Stimulated activated CD8-positive, alpha-beta memory T cell treated with anti-CD3 and anti-CD28 coated beads, Interleukin-7, amount 100 ng/mL, for 1 hour (primary cell): Measurements from ENCODE around the gene RAPGEF4.
"Not testable (repeated sequence)": the region's sequence is repeated elsewhere in the genome, so short reads cannot be mapped to it uniquely, and the experiment has no call there.

ENCODE experiments used
- DNase-seq, 2 donors: peaks; one replicate each; pipeline ENCODE4 v3.0.0-alpha.2; 2020; ENCODE audit warnings: low read depth in 2 of 2

RAPGEF4 gene

DNA sequence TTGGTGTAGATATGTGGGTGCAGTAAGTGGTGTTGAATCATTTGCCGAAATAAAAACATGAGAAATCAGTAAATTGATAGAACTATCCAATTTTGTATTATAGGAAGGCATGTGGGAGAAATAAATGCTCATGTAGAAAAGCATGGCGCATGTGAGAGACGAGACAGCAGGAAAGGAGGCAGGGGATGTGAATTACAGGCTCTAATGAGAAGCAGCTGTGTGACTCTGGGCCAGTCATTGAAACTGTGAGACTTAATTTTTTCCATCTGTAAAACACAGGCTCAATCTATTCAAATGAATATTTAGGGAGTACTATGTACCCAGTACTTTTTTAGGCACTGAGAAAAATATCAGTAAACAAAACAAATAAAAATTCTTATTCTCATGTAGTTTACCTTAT is 297.4 kb downstream of the RAPGEF4 start:
- DNase-seq: no peak

DNA sequence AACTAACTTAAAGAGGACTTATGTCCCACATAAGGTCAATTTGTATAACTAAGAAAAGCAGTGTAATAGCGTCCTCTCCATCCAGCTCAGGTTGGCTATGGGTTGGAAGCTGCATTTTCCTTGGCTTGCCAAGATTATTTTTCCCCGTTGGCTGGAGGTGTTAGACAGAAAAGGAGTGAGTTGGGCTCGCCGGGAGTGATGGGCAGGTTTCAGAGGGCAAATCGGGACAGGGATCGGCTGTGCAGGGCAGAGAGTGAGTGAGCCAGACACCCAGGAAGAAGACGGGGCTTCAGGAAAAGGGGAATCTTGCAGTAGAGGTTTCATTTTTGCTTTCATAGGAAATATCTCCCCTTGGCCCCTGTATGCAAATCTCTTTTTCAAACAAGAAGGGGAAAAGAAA is 298.5 kb downstream of the RAPGEF4 start:
- DNase-seq: no peak

DNA sequence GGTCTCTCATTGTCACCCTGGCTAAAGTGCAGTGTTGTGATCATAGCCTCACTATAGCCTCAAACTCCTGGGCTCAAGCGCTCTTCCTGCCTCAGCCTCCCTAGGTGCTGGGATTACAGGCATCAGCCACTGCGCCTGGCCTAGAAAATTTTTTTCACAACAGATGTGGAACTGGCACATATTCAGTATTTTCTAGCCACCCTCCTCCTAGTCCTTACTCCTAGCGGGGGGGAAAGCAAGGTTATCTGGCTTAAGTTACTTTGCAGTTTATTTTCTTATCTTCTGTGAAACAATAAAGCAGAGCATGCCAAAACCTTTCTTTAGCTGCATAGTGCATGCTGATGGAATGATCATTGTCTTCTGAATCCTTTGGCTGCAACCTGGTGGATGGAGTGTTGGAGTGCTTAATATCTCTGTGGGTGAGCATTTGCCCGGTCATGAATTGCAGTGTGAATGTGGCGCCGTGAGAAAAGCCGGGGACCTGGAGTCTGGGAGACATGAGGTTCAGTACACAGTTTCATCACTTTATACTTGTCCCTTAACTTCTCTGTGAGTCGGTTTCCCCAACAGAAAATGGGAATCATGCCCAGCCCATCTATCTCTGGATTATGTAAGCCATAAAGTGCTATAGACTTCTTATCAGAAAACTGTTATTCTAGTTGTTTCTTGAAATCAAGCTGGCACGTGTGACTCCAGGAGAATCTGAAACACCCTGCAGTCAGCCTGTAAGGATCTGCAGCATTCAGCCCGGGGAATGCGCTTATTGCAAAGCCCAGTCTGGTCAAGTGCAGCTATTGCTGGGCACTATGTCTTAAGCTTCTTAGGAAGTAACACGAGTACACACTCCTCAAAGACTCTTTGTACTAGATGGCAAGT is 301.8 kb downstream of the RAPGEF4 start:
- DNase-seq: no peak

DNA sequence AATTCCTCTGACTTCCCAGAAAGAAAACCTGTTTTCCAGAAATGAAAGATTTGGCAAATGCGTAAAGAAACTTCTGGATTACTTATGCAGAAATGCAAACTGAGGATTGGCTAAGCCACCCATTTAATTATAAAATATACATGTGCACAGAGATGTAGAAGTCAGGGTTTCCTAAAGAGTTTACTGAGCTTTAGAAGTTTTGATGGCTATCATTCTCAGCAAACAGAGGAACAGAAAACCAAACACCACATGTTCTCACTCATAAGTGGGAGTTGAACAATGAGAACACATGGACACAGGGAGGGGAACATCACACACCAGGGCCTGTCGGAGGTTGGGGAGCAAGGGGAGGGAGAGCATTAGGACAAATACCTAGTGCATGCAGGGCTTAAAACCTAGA is 302.6 kb downstream of the RAPGEF4 start:
- not testable (repeated sequence) for DNase-seq

GRCh38 chr2:173040729-173041128 is 305.1 kb downstream of the RAPGEF4 start:
- DNase-seq: no peak

- no peak for DNase-seq
Measured at GRCh38 chr2:173043476-173043875, 307.8 kb downstream of the RAPGEF4 start.

GRCh38 chr2:173043897-173044519 is 308.4 kb downstream of the RAPGEF4 start:
- DNase-seq: no peak

- no peak for DNase-seq
Measured at GRCh38 chr2:173044686-173045085, 309.0 kb downstream of the RAPGEF4 start.

- no peak for DNase-seq
Measured at GRCh38 chr2:173045181-173045580, 309.5 kb downstream of the RAPGEF4 start.

DNA sequence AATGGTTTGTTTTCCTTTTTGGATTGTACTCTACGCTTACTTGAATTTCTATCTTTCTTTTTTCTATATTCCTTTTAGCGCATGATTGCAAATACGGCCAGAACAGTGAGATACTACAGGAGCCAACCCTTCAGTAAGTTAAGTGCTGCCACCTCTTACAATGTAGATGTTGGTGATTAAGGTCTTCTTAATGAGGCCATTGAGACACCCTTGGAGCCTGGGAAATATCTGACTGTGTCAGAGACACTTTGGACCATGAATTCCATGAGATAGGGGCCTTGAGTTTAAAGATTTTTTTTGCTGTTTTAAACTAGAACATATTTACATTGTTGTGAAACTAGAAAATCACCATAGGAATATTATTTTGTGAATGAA is 312.9 kb downstream of the RAPGEF4 start:
- no peak for DNase-seq

- no peak for DNase-seq
Measured at GRCh38 chr2:173048897-173049661, 313.4 kb downstream of the RAPGEF4 start.

DNA sequence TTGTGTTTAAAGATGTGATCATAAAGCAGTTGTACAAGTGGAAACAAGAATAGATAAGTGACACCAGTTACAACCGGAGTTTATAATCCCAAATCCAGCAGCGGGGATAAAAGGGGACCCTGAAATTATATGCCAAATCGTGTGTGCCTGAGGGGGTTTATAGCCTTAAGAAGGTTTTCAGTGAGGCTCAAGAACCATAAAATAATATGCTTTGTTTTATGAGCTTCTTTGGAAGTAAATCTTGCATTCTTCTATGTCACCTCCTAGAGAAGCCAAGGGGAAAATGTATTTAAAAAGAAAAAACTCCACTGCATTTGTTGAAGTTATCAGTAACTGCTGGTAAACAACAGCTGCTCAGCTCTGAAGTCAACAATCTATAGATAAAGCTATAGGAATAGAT is 314.2 kb downstream of the RAPGEF4 start:
- no peak for DNase-seq

DNA sequence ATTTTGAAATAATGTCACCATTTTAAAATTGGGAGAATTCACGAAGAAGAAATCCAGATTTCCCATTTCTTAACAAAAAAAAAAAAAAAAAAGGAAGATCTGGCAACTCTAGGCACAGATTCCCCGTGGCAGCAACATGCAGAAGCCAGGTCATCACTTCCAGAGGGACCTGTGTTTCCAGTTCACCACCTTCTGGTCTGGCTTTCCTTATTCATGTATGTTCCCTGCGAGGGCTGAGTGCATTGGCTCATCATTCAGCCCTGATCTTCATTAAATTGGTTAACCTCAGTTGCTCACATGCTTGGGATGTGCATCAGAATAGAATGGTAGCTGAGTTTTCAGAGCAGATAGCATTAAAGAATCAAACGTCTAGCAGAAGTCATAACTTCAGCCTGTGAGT is 315.0 kb downstream of the RAPGEF4 start:
- DNase-seq: no peak

GRCh38 chr2:173051463-173052215 is 316.0 kb downstream of the RAPGEF4 start:
- no peak for DNase-seq

- no peak for DNase-seq
Measured at GRCh38 chr2:173053043-173053699, 317.5 kb downstream of the RAPGEF4 start.

GRCh38 chr2:173054466-173054865 is 318.8 kb downstream of the RAPGEF4 start:
- no peak for DNase-seq

- DNase-seq: no peak
Measured at GRCh38 chr2:173056705-173057364, 321.2 kb downstream of the RAPGEF4 start.

DNA sequence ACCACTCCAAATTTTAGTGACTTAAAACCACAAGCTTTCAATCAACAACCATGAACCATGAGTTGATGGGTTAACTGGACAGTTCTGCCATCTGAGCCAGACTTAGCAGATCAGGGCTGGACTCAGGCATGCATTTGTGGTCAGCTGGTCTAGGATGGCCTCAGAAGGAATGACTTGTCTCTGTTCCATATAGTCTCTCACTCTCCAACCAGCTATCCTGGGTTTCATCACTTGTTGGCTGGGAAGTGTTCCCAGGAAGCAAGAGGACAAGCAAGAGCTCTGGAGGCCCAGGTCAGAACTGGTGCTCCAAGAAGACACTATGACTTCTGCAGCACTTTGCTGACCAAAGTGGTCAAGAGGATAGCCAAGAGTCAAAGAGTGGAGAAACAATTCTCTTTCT is 322.5 kb downstream of the RAPGEF4 start:
- no peak for DNase-seq

DNA sequence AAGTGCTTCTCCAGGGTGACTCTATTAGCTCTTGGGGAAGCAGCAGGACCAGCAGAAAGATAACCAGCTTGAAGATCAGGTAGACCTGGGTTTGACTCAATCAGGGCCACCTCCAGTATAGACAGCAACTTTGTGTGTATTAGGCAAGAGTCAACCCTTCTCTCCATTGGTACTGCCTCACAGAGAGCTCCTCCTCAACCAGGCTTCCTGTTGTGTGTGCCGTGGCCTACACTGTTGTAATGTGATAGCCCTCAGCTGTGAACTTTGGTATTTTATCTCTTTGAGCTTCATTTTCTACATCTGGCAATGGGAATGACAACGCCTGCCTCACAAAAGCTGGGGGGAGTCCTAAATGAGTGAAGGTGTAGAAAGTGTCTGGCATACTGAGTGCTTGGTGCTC is 323.0 kb downstream of the RAPGEF4 start:
- no peak for DNase-seq

DNA sequence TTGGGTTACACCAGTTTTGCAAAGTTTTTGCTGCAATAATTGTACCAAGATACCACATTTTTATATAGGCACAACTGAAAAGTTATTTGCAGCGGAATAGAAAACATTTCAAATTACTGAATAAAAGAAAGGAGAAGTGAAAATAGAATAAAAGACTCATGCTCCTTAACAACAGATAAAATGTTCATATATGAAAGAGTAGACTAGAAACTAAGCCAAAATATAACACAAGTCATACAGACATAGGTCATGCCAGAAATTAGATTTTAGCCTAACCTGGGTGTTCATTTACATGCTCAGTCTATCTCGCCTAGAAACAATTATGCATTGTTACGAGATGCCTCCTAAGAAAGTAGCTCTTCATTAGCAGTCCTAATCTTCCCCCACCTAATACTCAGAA is 323.6 kb downstream of the RAPGEF4 start:
- no peak for DNase-seq

GRCh38 chr2:173059971-173060461 is 324.4 kb downstream of the RAPGEF4 start:
- no peak for DNase-seq
